NT2/D1 (cell line): ENCODE results near the gene PEX3.

Experiments used
- YY1 ChIP-seq: IDR thresholded peaks from 2 replicates; pipeline ENCODE4 v1.6.1; 2011; ENCODE audit not compliant: insufficient read length, insufficient read depth
- ZNF274 ChIP-seq: IDR thresholded peaks from 2 replicates; pipeline ENCODE4 v1.6.1; 2011; ENCODE audit warnings: mild to moderate bottlenecking, low read depth, low read length

- no peak for TF ChIP-seq ZNF274
- no peak for TF ChIP-seq YY1
Measured at GRCh38 chr6:143504369-143504768, 53.8 kb downstream of the PEX3 start.
